D721Med (cell line): Measurements from ENCODE around the gene ZNF415.
"Not testable (repeated sequence)": the region's sequence is repeated elsewhere in the genome, so short reads cannot be mapped to it uniquely, and the experiment has no call there.

ENCODE experiments used
- DNase-seq: peaks from one replicate; pipeline ENCODE4 v3.0.0; 2011; ENCODE audit warnings: low spot score; ENCODE audit not compliant: insufficient read length
- FAIRE-seq: peaks from 2 replicates; lab custom pipeline; 2011; peaks lifted over from hg19 to GRCh38; lab: Jason Lieb, UNC
- CTCF ChIP-seq: IDR thresholded peaks from 2 replicates; pipeline ENCODE4 v1.5.1; 2012; ENCODE audit warnings: mild to moderate bottlenecking, control low read depth; ENCODE audit not compliant: insufficient read depth; ENCODE audit errors: missing control alignments

Gene ZNF415

GRCh38 chr19:53102756-53103233 lies 29.9 kb downstream of the ZNF415 start:
- DNase-seq (no peak), FAIRE-seq (no peak)
- no peak for TF ChIP-seq CTCF

- no peak for FAIRE-seq
Observed at GRCh38 chr19:53102206-53102755, 30.4 kb downstream of the ZNF415 start.

GRCh38 chr19:53101518-53101917 lies 31.2 kb downstream of the ZNF415 start:
- no peak for TF ChIP-seq CTCF
- FAIRE-seq (no peak), DNase-seq (no peak)

More at GRCh38 chr19:53102206-53102755, 30.4 kb downstream of the ZNF415 start:
- no peak for TF ChIP-seq CTCF
- peak; percentile 44 for DNase-seq

GRCh38 chr19:53098570-53098969 lies 34.1 kb downstream of the ZNF415 start:
- DNase-seq, FAIRE-seq: not testable (repeated sequence)

- FAIRE-seq, DNase-seq: not testable (repeated sequence)
Observed at GRCh38 chr19:53096982-53097690, 35.6 kb downstream of the ZNF415 start.

GRCh38 chr19:53096579-53096978 lies 36.1 kb downstream of the ZNF415 start:
- DNase-seq, FAIRE-seq: not testable (repeated sequence)

- no peak for TF ChIP-seq CTCF
- no peak for FAIRE-seq
- no peak for DNase-seq
Observed at GRCh38 chr19:53094754-53095575, 37.7 kb downstream of the ZNF415 start.

GRCh38 chr19:53092723-53093122 lies 40.0 kb downstream of the ZNF415 start:
- DNase-seq (no peak), FAIRE-seq (no peak)
- TF ChIP-seq CTCF = no peak
